ENCODE results near the gene SMYD2. TPM values are rescaled to one million over a fixed set of nuclear protein-coding genes. Genes with fewer than 3 reads are reported as not detected.

Gene SMYD2
- 46.8 and 47.8 TPM in 2 replicates for total RNA-seq
- long read RNA-seq, transcript SMYD2-201 (12 exons, 1,671 nt): major isoform, 84 of 115 reads
- long read RNA-seq, transcript SMYD2-203 (11 exons, 1,618 nt): minor isoform, 11 of 115 reads
- long read RNA-seq, partial matches to known transcripts: 3 of 115 reads
- long read RNA-seq, other reads (novel, unspliced or antisense): 17 of 115 reads

DNA sequence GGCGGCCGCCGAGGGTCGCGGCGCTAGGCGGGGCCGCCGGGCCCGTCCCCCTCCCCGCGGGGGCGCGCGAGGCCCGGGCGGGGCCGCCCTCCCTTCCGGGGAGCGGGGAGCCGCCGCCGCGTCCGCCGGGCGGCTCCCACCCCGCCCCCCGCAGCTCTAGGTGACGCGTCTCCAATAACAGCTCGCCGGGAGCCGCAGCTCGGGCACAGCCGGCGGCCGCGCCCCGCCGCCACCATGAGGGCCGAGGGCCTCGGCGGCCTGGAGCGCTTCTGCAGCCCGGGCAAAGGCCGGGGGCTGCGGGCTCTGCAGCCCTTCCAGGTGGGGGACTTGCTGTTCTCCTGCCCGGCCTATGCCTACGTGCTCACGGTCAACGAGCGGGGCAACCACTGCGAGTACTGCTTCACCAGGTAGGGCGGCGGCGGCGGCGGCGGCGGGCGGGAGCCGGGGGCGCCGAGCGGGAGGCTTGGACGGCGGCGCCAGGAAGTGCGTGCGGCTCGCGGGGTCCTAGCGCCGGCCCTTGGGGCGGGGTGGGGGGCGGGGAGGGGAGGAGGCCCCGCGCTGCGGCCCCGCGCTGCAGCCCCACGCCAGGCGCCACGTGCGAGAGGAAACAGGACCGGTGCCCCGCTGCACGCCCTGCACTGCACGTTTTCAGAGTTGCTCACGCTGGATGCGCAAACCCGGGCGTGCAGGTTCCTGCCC, at the start of gene SMYD2:
Gene SMYD2, plus strand, starts transcription at position 139 of the 699 bp plus-strand sequence. Its CDS starts 96 bp downstream, at position 235.
- Mint-ChIP-seq H3K27ac (peak within 1 kb of the TSS; percentile 94), H3K9me3 (ENCODE audit: low read depth) (no peaks in the 10 kb centered on the region), H3K36me3 (ENCODE audit: insufficient read depth) (peaks cover 8% of the 10 kb centered on the region), H3K4me1 (ENCODE audit: low read depth) (peaks cover 19% of the 10 kb centered on the region), H3K4me3 (ENCODE audit: low read depth) (peak within 1 kb of the TSS; percentile 89), H3K27me3 (no peaks in the 10 kb centered on the region)
- no peak for TF ChIP-seq CTCF (IDR thresholded peaks at IDR 0.05; ENCODE audit: unreplicated experiment)
- peak; percentile 53 for DNase-seq (ENCODE audit: low spot score, unreplicated experiment)

GRCh38 chr1:214233856-214234634, 46.9 kb upstream of the SMYD2 start:
- no peak for TF ChIP-seq CTCF (IDR thresholded peaks at IDR 0.05; ENCODE audit: unreplicated experiment)
- Mint-ChIP-seq H3K36me3 (ENCODE audit: insufficient read depth) (no peaks in the 10 kb centered on the region), H3K9me3 (ENCODE audit: low read depth) (no peaks in the 10 kb centered on the region), H3K27me3 (peaks cover 19% of the 10 kb centered on the region), H3K4me3 (ENCODE audit: low read depth) (no peak overlapping the region), H3K4me1 (ENCODE audit: low read depth) (peaks cover 1% of the 10 kb centered on the region), H3K27ac (no peak overlapping the region)
- DNase-seq (ENCODE audit: low spot score, unreplicated experiment): no peak

DNA sequence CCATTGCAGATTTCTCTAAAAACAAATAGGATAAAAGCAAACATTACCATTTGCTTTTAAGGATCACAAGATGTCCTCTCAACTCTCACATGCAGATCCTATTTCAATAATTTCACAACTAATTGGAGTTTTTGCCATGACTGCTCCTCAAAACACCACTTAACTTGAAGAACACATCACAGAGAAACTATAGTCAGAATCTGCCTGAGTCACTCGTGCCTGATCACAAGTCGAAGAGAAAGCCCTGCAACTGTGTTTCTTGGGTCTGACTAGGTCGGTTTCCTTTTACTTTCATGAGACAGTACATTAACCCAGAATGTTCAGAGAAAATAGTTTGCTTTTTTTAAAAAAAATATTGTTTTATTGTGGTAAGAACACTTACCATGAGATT, 46.3 kb upstream of the SMYD2 start:
- peaks cover 1% of the 10 kb centered on the region for H3K4me1 Mint-ChIP-seq (ENCODE audit: low read depth)

GRCh38 chr1:214236477-214236876, 44.5 kb upstream of the SMYD2 start:
- no peaks in the 10 kb centered on the region for H3K9me3 Mint-ChIP-seq (ENCODE audit: low read depth)
- peaks cover 10% of the 10 kb centered on the region for H3K27me3 Mint-ChIP-seq
- no peaks in the 10 kb centered on the region for H3K36me3 Mint-ChIP-seq (ENCODE audit: insufficient read depth)
- TF ChIP-seq CTCF (IDR thresholded peaks at IDR 0.05; ENCODE audit: unreplicated experiment): no peak
- H3K4me1 Mint-ChIP-seq (ENCODE audit: low read depth): peaks cover 1% of the 10 kb centered on the region
- no peak for DNase-seq (ENCODE audit: low spot score, unreplicated experiment)
- no peak overlapping the region for H3K4me3 Mint-ChIP-seq (ENCODE audit: low read depth)
- H3K27ac Mint-ChIP-seq: no peak overlapping the region

More for the DNA sequence above, 46.3 kb upstream of the SMYD2 start:
- no peak for DNase-seq (ENCODE audit: low spot score, unreplicated experiment)
- TF ChIP-seq CTCF (IDR thresholded peaks at IDR 0.05; ENCODE audit: unreplicated experiment): no peak
- H3K27ac Mint-ChIP-seq: no peak overlapping the region
- no peaks in the 10 kb centered on the region for H3K9me3 Mint-ChIP-seq (ENCODE audit: low read depth)
- peaks cover 19% of the 10 kb centered on the region for H3K27me3 Mint-ChIP-seq
- H3K36me3 Mint-ChIP-seq (ENCODE audit: insufficient read depth): no peaks in the 10 kb centered on the region
- H3K4me3 Mint-ChIP-seq (ENCODE audit: low read depth): no peak overlapping the region

DNA sequence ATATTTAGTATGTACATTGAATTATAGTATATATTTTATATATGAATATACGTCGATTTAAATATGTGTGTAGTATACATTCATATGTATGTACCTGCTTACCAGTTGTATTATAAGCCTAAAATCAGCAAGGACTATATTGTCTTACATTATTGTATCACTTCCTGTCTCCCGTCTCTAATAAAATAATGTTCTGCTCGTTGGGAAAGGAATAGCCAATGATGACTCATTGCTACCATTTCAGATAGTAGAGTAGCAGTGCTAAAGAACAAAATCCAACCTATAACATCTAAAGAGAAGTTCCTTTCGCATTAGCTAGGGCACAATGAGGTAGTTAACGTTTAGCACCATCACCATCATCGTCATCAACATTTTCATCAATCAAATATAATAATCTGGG, 39.9 kb upstream of the SMYD2 start:
- DNase-seq (ENCODE audit: low spot score, unreplicated experiment): no peak
- H3K4me3 Mint-ChIP-seq (ENCODE audit: low read depth): no peak overlapping the region
- no peak overlapping the region for H3K27ac Mint-ChIP-seq
- H3K27me3 Mint-ChIP-seq: peaks cover 5% of the 10 kb centered on the region
- TF ChIP-seq CTCF (IDR thresholded peaks at IDR 0.05; ENCODE audit: unreplicated experiment): no peak
- H3K9me3 Mint-ChIP-seq (ENCODE audit: low read depth): no peaks in the 10 kb centered on the region
- H3K36me3 Mint-ChIP-seq (ENCODE audit: insufficient read depth): no peaks in the 10 kb centered on the region
- no peaks in the 10 kb centered on the region for H3K4me1 Mint-ChIP-seq (ENCODE audit: low read depth)
